Activated T-helper 1 cell treated with anti-CD3 and anti-CD28 coated beads, Interleukin-12 subunit alpha, Interleukin-12 subunit beta, Interleukin-2, Interleukin-4 antibody, amounts not matched to agents 30 ng/mL and 10 ng/mL and 1 ng/mL, durations not matched to agents 14 hours and 24 hours and 36 hours (primary cell): ENCODE measurements around the gene GPR139. TPM values are rescaled to one million over a fixed set of nuclear protein-coding genes. Genes with fewer than 3 reads are reported as not detected.

Source experiments
- DNase-seq: peaks from one replicate; pipeline ENCODE4 v3.0.0; 2021; ENCODE audit warnings: low spot score
- H3K27ac Mint-ChIP-seq: one replicate; pipeline ENCODE4 v1.8.0; 2021; ENCODE audit warnings: mild to moderate bottlenecking, mixed read lengths
- H3K27me3 Mint-ChIP-seq: one replicate; pipeline ENCODE4 v1.8.0; 2022; ENCODE audit warnings: mild to moderate bottlenecking, moderate library complexity, mixed read lengths; ENCODE audit not compliant: insufficient read depth
- H3K36me3 Mint-ChIP-seq: one replicate; pipeline ENCODE4 v1.8.0; 2021; ENCODE audit warnings: low read depth, mixed read lengths
- H3K4me1 Mint-ChIP-seq: one replicate; pipeline ENCODE4 v1.8.0; 2021; ENCODE audit warnings: low read depth, mixed read lengths
- H3K4me3 Mint-ChIP-seq: one replicate; pipeline ENCODE4 v1.8.0; 2021; ENCODE audit warnings: mild to moderate bottlenecking, moderate library complexity, mixed read lengths
- H3K9me3 Mint-ChIP-seq: one replicate; pipeline ENCODE4 v1.8.0; 2021; ENCODE audit warnings: mixed read lengths
- intact Hi-C: fragments of 100-400 bp; cut with micrococcal nuclease; formaldehyde crosslinking; loops from one replicate; pipeline ENCODE4 v1.15.1; 2024
- total RNA-seq: library from RNA; stranded (reverse); gene quantifications from 2 replicates; pipeline ENCODE4 v1.2.3, GENCODE V29; 2022

Gene GPR139
- total RNA-seq, 1 donor from 2014 or later = not detected

DNA sequence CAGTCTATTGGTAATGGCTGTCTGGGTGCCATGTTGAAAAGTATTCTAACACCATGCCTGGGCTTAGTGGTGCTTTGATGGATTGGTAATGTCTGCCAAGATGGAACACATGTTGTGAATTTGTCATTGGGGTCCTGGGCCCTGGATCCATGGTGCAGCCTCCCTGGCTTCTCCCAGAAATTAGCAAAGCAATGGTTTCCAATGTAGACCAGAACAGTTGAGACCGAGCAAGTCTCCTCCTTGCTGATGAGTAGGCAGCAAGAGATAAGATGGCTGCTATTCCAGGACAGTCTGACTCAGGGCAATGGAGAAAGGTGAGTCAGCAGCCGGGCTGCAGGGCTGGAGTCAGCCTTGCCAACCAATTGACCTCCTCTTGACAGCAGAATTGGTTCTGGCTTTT lies 30.8 kb downstream of the GPR139 start:
- intact Hi-C loops = no loop called here
- no peak overlapping the region for H3K4me3 Mint-ChIP-seq
- H3K9me3 Mint-ChIP-seq = no peaks in the 10 kb centered on the region
- H3K27ac Mint-ChIP-seq = no peak overlapping the region
- no peaks in the 10 kb centered on the region for H3K27me3 Mint-ChIP-seq
- H3K4me1 Mint-ChIP-seq = no peaks in the 10 kb centered on the region
- DNase-seq = no peak
- H3K36me3 Mint-ChIP-seq = no peaks in the 10 kb centered on the region

DNA sequence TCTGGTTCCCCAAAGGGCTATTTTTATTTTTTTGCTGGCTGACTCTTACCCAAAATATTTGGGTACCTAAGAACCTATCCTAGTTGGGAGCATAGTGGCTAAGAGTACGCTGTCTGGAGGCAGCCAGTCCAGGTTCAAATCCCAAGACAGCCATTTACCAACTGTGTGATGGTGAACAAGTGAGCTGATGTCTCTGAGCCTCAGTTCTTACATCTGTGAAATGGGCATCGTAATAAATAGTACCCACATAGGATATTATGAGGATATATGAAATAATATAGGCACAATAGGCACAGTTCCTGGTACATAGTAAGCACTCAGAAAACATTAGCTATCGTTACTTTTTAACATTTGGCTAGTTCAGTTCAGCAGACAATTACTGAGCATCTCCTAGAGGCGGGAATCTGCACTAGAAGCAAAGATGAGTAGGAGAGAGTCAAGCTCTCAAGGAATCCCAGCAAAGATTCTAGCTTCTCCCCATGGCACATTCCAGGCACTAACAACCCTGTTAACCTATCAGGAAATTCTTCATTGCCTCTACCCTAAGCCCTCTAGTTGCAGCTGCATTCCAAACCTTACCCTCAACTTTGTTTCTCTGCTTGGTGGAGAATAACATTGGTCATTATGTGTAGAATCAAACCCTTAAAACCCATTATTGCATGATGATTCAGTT lies 31.6 kb downstream of the GPR139 start:
- Mint-ChIP-seq H3K36me3 (no peaks in the 10 kb centered on the region), H3K4me1 (no peaks in the 10 kb centered on the region), H3K27ac (no peak overlapping the region), H3K9me3 (no peaks in the 10 kb centered on the region), H3K27me3 (no peaks in the 10 kb centered on the region), H3K4me3 (no peak overlapping the region)
- DNase-seq = no peak
- intact Hi-C loops = no loop called here

DNA sequence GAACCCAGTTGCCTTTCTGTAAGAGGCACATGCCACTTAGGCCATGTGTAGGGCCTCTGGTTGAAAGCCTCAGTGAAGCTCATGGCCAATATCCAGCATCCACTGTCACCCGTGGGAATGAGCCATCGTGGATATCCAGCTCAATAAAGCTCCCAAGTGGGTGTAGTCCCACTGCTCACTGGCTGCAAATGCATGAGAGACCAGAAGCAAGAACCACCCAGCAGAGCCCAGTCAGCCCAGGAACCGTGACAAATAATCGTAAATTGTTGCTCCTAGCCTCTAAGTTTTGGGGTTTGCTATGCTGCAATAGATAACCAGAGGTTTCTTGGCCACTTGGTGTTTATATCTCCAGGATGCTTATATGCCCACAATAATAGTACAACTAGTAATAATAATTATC lies 33.7 kb downstream of the GPR139 start:
- intact Hi-C loops = no loop called here
- Mint-ChIP-seq H3K27me3 (no peaks in the 10 kb centered on the region), H3K36me3 (no peaks in the 10 kb centered on the region), H3K9me3 (peaks cover 3% of the 10 kb centered on the region), H3K4me1 (no peaks in the 10 kb centered on the region), H3K4me3 (no peak overlapping the region), H3K27ac (no peak overlapping the region)
- no peak for DNase-seq

DNA sequence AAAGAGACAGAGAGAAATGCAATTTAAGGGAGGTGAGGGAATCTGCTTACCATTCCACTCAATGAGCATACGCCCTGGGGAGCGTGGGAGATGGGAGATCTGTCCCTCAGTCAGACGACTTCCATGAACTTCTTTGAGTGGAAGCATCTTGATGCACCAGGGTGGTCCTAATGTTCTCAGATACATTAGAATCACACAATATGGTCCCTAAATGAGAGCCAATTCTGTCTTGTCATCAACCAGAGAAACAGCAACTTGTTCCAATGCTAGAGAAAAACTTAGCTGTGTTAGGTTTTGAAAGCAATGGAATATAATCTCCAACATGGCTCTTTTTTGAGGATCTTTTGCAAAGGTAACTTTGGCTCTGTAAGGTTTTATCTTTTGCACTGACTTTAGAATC lies 44.1 kb downstream of the GPR139 start:
- Mint-ChIP-seq H3K4me3 (no peak overlapping the region), H3K36me3 (no peaks in the 10 kb centered on the region), H3K27ac (no peak overlapping the region), H3K4me1 (no peaks in the 10 kb centered on the region), H3K27me3 (no peaks in the 10 kb centered on the region), H3K9me3 (peaks cover 4% of the 10 kb centered on the region)
- no peak for DNase-seq
- intact Hi-C loops = no loop called here

DNA sequence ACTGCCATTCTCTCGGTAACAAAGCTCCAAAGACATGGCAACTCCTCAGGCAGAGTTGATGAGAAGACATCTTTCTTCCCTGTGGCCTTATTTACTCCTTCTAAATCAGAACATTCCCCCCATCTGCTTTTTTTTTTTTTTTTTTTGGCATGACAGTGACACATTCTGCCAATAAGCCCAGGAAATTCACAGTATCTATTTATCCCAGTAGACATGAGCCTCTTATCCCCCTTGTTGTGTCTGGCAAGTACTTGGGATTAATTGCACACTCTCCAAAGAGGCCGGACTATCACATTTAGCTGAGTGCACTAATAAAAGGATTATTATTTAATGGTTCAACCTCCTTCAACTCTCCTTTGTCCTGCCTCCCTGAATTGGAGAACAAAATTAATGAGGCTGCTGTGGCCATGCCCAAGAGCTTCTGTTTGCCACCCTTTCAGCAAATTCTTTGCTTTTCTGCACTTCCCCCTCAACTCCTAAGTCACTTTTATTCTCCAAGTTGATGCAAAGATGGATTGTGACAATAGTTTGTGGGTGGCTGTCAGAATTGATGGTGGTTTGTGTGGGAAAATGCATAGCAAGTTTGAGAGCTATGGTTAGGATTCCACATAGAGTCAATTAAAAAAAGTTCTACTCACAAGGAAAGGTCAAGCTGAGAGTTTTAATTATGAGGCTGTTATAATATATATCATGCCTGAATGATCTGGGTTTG lies 47.2 kb downstream of the GPR139 start:
- Mint-ChIP-seq H3K36me3 (no peaks in the 10 kb centered on the region), H3K9me3 (peaks cover 5% of the 10 kb centered on the region), H3K27me3 (no peaks in the 10 kb centered on the region), H3K27ac (no peak overlapping the region), H3K4me1 (no peaks in the 10 kb centered on the region), H3K4me3 (no peak overlapping the region)
- intact Hi-C loops = no loop called here
- DNase-seq = no peak

DNA sequence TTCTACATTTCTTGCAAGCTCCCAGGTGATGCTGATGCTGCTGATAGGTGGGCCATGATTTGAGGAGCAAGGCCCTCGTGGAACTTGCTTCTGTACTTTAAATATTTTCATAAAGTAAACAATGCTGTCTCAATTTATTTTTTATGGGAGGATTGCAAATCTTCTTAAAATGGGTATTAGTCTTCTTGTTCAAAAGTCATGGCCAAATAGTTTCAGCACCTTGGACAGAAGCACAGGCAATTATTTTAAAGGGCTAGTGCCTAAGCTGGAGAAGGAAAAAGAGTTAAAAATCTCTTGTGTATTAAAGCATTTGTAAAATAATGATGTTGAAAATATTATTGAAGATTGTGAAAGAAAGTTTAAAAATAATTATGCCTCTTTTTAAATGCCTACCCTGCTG lies 50.5 kb downstream of the GPR139 start:
- Mint-ChIP-seq H3K4me1 (no peaks in the 10 kb centered on the region), H3K27ac (no peak overlapping the region), H3K27me3 (no peaks in the 10 kb centered on the region), H3K4me3 (no peak overlapping the region), H3K36me3 (no peaks in the 10 kb centered on the region), H3K9me3 (peaks cover 5% of the 10 kb centered on the region)
- DNase-seq = no peak
- intact Hi-C loops = no loop called here

DNA sequence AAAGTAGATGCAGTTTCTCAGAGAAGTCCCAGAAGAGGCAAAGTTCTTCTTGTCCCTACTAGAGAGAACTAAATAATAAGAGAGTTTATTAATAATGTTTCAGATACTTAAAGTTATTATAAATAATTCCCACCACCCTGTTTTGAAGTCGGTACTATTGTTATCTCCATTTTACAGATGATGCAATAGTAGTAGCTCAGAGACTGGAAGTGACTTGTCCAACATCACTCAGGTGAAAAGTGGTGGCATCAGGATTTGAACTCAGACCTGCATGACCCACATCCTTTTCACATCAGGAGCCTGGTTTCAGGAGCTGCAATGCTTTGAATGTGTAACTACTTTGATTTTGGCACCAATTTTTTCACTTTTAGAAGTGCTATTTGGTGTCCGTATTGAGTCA lies 52.7 kb downstream of the GPR139 start:
- intact Hi-C loops = no loop called here
- no peaks in the 10 kb centered on the region for H3K4me1 Mint-ChIP-seq
- no peaks in the 10 kb centered on the region for H3K27me3 Mint-ChIP-seq
- peaks cover 5% of the 10 kb centered on the region for H3K9me3 Mint-ChIP-seq
- H3K27ac Mint-ChIP-seq = no peak overlapping the region
- no peak overlapping the region for H3K4me3 Mint-ChIP-seq
- H3K36me3 Mint-ChIP-seq = no peaks in the 10 kb centered on the region
- DNase-seq = no peak

DNA sequence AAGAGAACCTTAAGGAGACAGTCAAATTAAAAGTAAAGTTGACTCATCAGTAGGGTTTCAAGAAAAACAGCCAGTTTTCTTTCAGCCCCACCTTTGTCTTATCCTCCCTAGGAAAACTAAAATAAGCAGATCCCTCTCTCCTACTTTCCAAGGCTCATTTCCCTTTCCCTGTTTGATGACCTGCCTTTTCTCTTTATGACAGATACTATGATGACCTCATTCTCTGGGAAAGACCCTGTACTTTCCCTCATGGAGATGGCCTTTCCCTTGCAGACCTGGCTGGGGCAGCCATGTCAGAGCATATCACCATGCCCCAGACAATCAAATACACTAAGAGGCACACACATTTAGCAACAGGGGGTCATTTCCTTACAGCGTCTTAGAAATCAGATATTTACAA lies 53.6 kb downstream of the GPR139 start:
- no peaks in the 10 kb centered on the region for H3K4me1 Mint-ChIP-seq
- H3K36me3 Mint-ChIP-seq = no peaks in the 10 kb centered on the region
- H3K27me3 Mint-ChIP-seq = no peaks in the 10 kb centered on the region
- no peak for DNase-seq
- no peak overlapping the region for H3K4me3 Mint-ChIP-seq
- H3K9me3 Mint-ChIP-seq = peaks cover 5% of the 10 kb centered on the region
- intact Hi-C loops = no loop called here
- H3K27ac Mint-ChIP-seq = no peak overlapping the region

DNA sequence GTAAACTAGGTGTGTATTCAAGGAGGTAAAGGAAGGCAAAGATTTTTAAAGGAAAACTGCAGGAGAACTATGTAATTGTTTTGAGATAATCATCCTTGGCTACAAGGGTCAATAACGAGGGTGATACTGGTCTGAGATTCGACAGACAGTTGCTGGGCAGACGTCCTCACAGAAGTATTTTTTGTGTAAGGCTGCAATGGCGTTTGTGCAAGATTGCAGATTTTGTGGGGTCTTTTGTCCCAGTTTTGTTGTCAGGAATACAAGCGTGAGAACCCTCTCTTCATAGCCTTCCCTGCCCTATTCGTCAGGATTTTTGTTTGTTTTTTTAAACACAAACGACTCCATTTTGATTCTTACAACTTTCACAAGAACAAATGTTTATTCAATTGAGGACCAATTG lies 57.5 kb downstream of the GPR139 start:
- intact Hi-C loops = no loop called here
- H3K4me1 Mint-ChIP-seq = no peaks in the 10 kb centered on the region
- H3K27ac Mint-ChIP-seq = no peak overlapping the region
- H3K27me3 Mint-ChIP-seq = no peaks in the 10 kb centered on the region
- no peak for DNase-seq
- no peaks in the 10 kb centered on the region for H3K36me3 Mint-ChIP-seq
- H3K4me3 Mint-ChIP-seq = no peak overlapping the region
- H3K9me3 Mint-ChIP-seq = no peaks in the 10 kb centered on the region

DNA sequence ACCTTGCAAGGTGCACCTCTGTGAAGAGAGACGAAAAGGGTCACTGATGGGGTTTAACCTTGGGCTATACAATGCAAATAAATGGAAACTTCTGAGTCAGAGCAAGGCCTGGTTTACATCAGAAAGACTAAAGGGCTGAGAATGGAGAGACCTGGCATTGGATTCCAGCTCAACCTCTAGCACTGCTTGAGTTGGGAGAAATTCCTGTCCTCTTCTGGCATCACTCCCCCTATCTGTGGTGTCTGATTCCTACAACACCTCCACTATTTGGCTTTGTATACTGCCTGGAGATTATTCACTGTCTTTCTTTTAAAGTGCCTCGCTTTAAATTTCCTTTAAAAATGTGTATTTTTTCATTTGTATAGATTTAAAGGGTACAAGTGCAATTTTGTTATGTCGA lies 68.8 kb downstream of the GPR139 start:
- H3K4me3 Mint-ChIP-seq = no peak overlapping the region

DNA sequence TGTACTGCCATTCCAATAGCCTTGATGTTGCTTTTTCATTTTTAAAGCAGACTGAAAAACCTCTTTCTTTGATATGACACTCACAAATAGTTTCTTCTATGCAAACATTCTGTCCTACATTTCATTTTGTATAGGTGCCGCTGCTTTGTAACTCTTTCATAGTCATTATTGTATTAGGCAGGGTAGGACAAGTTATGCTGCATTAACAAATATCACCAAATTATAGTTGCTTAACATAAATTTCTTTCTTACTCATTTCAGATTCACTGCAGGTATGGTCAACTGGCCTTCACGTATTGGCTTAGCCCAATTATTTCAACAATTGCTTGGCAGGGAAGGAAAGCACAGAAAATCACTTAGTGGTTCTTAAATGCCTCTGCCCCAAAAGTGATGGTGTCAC lies 70.8 kb downstream of the GPR139 start:
- no peak for DNase-seq
- H3K36me3 Mint-ChIP-seq = no peaks in the 10 kb centered on the region
- intact Hi-C loops = no loop called here
- no peak overlapping the region for H3K4me3 Mint-ChIP-seq
- H3K9me3 Mint-ChIP-seq = no peaks in the 10 kb centered on the region
- H3K4me1 Mint-ChIP-seq = no peaks in the 10 kb centered on the region
- H3K27ac Mint-ChIP-seq = no peak overlapping the region
- H3K27me3 Mint-ChIP-seq = no peaks in the 10 kb centered on the region

More for the DNA sequence above, 68.8 kb downstream of the GPR139 start:
- Mint-ChIP-seq H3K27ac (no peak overlapping the region), H3K36me3 (no peaks in the 10 kb centered on the region), H3K4me1 (no peaks in the 10 kb centered on the region), H3K27me3 (no peaks in the 10 kb centered on the region), H3K9me3 (no peaks in the 10 kb centered on the region)
- no peak for DNase-seq
- intact Hi-C loops = no loop called here

DNA sequence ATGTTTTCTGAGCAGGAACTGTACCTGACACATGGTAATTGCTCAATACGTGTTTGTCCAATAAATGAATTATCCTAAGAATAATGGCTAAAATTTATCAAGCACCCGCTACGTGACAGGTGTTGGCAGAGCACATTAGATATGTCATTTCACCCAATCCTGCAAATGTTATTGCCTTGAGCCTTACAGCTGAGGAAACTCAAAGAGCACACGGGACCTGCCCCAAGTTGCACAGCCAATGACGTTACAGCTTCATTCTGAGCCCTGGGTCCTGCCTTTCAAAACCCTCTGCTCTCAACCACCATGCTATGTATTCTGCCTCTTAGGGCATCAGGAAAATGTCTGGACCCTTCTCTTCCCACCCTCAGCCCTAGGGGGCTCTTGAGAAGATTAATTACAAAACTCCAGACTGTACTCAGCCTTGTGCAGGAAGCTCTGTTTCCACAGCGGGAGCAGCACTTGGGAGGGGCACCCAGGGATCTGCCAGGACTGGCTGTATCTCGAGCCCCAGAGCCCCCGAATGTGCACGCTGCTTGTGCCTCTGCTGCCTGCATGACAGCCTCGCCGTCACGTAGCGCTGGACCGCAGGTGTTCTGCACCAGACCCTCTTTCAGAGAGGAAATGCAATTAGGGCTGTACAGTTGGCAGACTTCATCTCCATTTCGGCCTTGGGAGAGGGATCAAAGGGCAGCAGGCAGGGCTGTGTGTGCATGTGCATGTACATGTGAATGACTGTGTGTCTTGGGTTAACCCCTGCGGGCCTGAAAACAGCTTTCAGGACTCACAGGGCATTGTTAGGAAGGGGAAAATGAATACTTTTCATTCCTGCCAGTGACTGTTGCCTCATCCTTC lies 71.6 kb downstream of the GPR139 start:
- H3K9me3 Mint-ChIP-seq = no peaks in the 10 kb centered on the region
- H3K4me3 Mint-ChIP-seq = no peak overlapping the region
- DNase-seq = no peak
- H3K27me3 Mint-ChIP-seq = peaks cover 2% of the 10 kb centered on the region
- intact Hi-C loops = no loop called here
- H3K4me1 Mint-ChIP-seq = no peaks in the 10 kb centered on the region
- no peaks in the 10 kb centered on the region for H3K36me3 Mint-ChIP-seq
- H3K27ac Mint-ChIP-seq = no peak overlapping the region

DNA sequence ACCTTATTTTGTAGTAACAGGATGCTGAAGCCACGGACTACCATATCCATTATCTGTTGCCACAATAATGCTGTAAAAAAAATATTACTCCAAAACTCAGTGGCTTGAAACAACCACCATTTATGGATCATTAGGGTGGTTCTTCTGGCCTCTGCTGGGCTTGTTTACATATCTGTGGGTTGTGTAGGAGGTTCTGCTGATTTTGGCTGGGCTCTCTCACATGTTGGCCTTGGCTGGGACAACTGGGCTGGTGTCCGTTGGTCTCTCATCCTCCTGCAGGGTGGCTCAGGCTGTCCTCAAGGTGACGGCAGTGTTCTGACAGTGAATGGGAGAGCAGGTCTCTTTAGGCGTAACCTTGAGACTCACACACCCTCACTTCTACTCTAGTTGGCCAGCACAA lies 76.0 kb downstream of the GPR139 start:
- DNase-seq = no peak
- no peaks in the 10 kb centered on the region for H3K4me1 Mint-ChIP-seq
- H3K36me3 Mint-ChIP-seq = no peaks in the 10 kb centered on the region
- no peak overlapping the region for H3K27ac Mint-ChIP-seq
- peaks cover 2% of the 10 kb centered on the region for H3K27me3 Mint-ChIP-seq
- H3K9me3 Mint-ChIP-seq = no peaks in the 10 kb centered on the region
- no peak overlapping the region for H3K4me3 Mint-ChIP-seq
- intact Hi-C loops = no loop called here
